Gastroesophageal sphincter (tissue), 4 donors: ENCODE measurements around the gene FGR. TPM values are rescaled to one million over a fixed set of nuclear protein-coding genes. Genes with fewer than 3 reads are reported as not detected.

ENCODE experiments used
- ATAC-seq: fragments of 150-250 bp; one replicate; pipeline ENCODE4 v1.9.1; 2016; ENCODE audit warnings: mild to moderate bottlenecking, moderate library complexity
- H3K27ac ChIP-seq, 4 donors: fragments of 200-600 bp; sonication (generic) in 3 of 4; 1 replicate in 3 of 4; 2 replicates in 1 of 4; pipeline ENCODE4 v1.5.1; 2016 to 2019
- H3K27me3 ChIP-seq: fragments of 200-600 bp; sonication (generic); one replicate; pipeline ENCODE4 v1.5.1; 2019
- H3K36me3 ChIP-seq, 2 donors: fragments of 200-600 bp; sonication (generic); one replicate each; pipeline ENCODE4 v1.5.1; 2019; ENCODE audit warnings: control low read depth in 1 of 2
- H3K4me1 ChIP-seq, 3 donors: fragments of 200-600 bp; sonication (generic); 1 replicate in 2 of 3; 2 replicates in 1 of 3; pipeline ENCODE4 v1.5.1; 2016 to 2019; ENCODE audit warnings: control low read depth in 2 of 3
- H3K4me3 ChIP-seq, 2 donors: fragments of 200-600 bp; sonication (generic); one replicate each; pipeline ENCODE4 v1.5.1; 2019; ENCODE audit warnings: mild to moderate bottlenecking in 1 of 2, moderate library complexity in 1 of 2
- H3K9me3 ChIP-seq, 3 donors: fragments of 200-600 bp; sonication (generic); one replicate each; pipeline ENCODE4 v1.5.1; 2017 to 2019; ENCODE audit warnings: control low read depth in 2 of 3
- CTCF ChIP-seq, 4 experiments: fragments of 200-600 bp in 2 of 4; fragments of 450-650 bp in 2 of 4; sonication (generic) in 1 of 4; IDR thresholded peaks; one replicate each; pipeline ENCODE4 v1.5.1; 2017 to 2019; ENCODE audit warnings: antibody characterized with exemption in 4 of 4, mild to moderate bottlenecking in 2 of 4, moderate library complexity in 2 of 4
- EP300 ChIP-seq: sonication (generic); formaldehyde crosslinking; IDR thresholded peaks from one replicate; pipeline ENCODE4 v1.6.1; 2017; ENCODE audit warnings: antibody characterized with exemption, mild to moderate bottlenecking
- POLR2A ChIP-seq, 2 donors: fragments of 450-650 bp; IDR thresholded peaks; one replicate each; pipeline ENCODE4 v1.6.1; 2017; ENCODE audit warnings: antibody characterized with exemption in 2 of 2, mild to moderate bottlenecking in 2 of 2, moderate library complexity in 1 of 2
- POLR2AphosphoS5 ChIP-seq: sonication (generic); formaldehyde crosslinking; IDR thresholded peaks from one replicate; pipeline ENCODE4 v1.6.1; 2017; ENCODE audit warnings: antibody characterized with exemption
- WGBS, 2 donors: methylation state at CpG; one replicate each; pipeline ENCODE4 v1.1.5; 2018; ENCODE audit warnings: low coverage in 1 of 2; 5-methylcytosine and 5-hydroxymethylcytosine counted together
- total RNA-seq, 4 donors: library from RNA; depleted of rRNA; stranded (reverse); fragments of >200 nt; gene quantifications; one replicate each; pipeline ENCODE4 v1.1.0, GENCODE V29; 2016

Gene FGR
- total RNA-seq, 4 donors from 2014 or later: 9.2 to 17.8 (median 10.1) TPM

- peak; percentile 85 for ATAC-seq
- peak within 1 kb of the TSS; percentile 89 to 95 (median 92) for H3K27ac ChIP-seq
- peak; percentile 96 for TF ChIP-seq POLR2AphosphoS5
- TF ChIP-seq POLR2A (IDR thresholded peaks at IDR 0.05): peak; percentile 86 to 88
- peak in 3 of 4 experiments; percentile 56 to 69 (median 66) for TF ChIP-seq CTCF (IDR thresholded peaks at IDR 0.05)
- no peak for TF ChIP-seq EP300
- H3K36me3 ChIP-seq: no peaks in the 10 kb centered on the region
- H3K4me3 ChIP-seq: peak within 1 kb of the TSS; percentile 64 to 75
- no peaks in the 10 kb centered on the region for H3K9me3 ChIP-seq
- WGBS, 2 donors: 1 to 5% methylated on average over 13 of the region's 74 CpGs
- H3K27me3 ChIP-seq: no peaks in the 10 kb centered on the region
- H3K4me1 ChIP-seq: peaks cover 2 to 64% (median 26%) of the 10 kb centered on the region in 3 donors
These were observed 31.1 kb downstream of the FGR start, which contains the start of gene AHDC1 for GRCh38 chr1:27603681-27604578. TSS of gene AHDC1 (minus strand) at chr1:27604144. CDS start at chr1:27552115, 52,029 bp downstream.

GRCh38 chr1:27603309-27603680 lies 31.7 kb downstream of the FGR start:
- Histone ChIP-seq H3K4me1 (peaks cover 7 to 66% (median 33%) of the 10 kb centered on the region in 3 donors), H3K27me3 (no peaks in the 10 kb centered on the region), H3K27ac (peak overlapping the region; percentile 89 to 95 (median 92)), H3K36me3 (no peaks in the 10 kb centered on the region), H3K4me3 (peak overlapping the region; percentile 64 to 75), H3K9me3 (no peaks in the 10 kb centered on the region)
- peak; percentile 11 for ATAC-seq
- WGBS, 2 donors: 0% methylated on average over 4 of the region's 43 CpGs; no CpG with 5 or more reads in 1 of the 2 donors
- TF ChIP-seq POLR2AphosphoS5 (peak; percentile 3), POLR2A (IDR thresholded peaks at IDR 0.05) (no peak)

GRCh38 chr1:27602462-27603308 lies 32.3 kb downstream of the FGR start:
- Histone ChIP-seq H3K27me3 (no peaks in the 10 kb centered on the region), H3K9me3 (no peaks in the 10 kb centered on the region), H3K36me3 (no peaks in the 10 kb centered on the region), H3K4me3 (peak overlapping the region; percentile 64 to 75), H3K4me1 (peaks cover 11 to 71% (median 39%) of the 10 kb centered on the region in 3 donors), H3K27ac (peak overlapping the region; percentile 89 to 95 (median 92))
- no peak for TF ChIP-seq EP300
- TF ChIP-seq CTCF (IDR thresholded peaks at IDR 0.05): no peak
- no peak for TF ChIP-seq POLR2A (IDR thresholded peaks at IDR 0.05)
- TF ChIP-seq POLR2AphosphoS5: no peak
- WGBS, 2 donors: 0% methylated on average over 8 of the region's 54 CpGs; no CpG with 5 or more reads in 1 of the 2 donors
- peak; percentile 34 for ATAC-seq

GRCh38 chr1:27601771-27602461 lies 33.1 kb downstream of the FGR start:
- TF ChIP-seq POLR2AphosphoS5 (peak; percentile 5), EP300 (no peak)
- Histone ChIP-seq H3K4me3 (peak overlapping the region; percentile 64 to 75), H3K9me3 (no peaks in the 10 kb centered on the region), H3K27ac (peak overlapping the region; percentile 89 to 95 (median 92)), H3K27me3 (no peaks in the 10 kb centered on the region), H3K4me1 (peaks cover 11 to 79% (median 46%) of the 10 kb centered on the region in 3 donors), H3K36me3 (no peaks in the 10 kb centered on the region)
- 0% methylated on average over 5 of the region's 23 CpGs; no CpG with 5 or more reads in 1 of the 2 donors for WGBS, 2 donors
- no peak for ATAC-seq

GRCh38 chr1:27601321-27601770 lies 33.6 kb downstream of the FGR start:
- TF ChIP-seq POLR2AphosphoS5 (no peak), EP300 (no peak), POLR2A (IDR thresholded peaks at IDR 0.05) (no peak), CTCF (IDR thresholded peaks at IDR 0.05) (no peak)
- H3K36me3 ChIP-seq: no peaks in the 10 kb centered on the region
- H3K9me3 ChIP-seq: no peaks in the 10 kb centered on the region
- no peaks in the 10 kb centered on the region for H3K27me3 ChIP-seq
- H3K4me3 ChIP-seq: peak overlapping the region; percentile 64 to 75
- H3K4me1 ChIP-seq: peaks cover 11 to 81% (median 50%) of the 10 kb centered on the region in 3 donors
- ATAC-seq: no peak
- peak overlapping the region; percentile 89 to 95 (median 92) for H3K27ac ChIP-seq
